A549 (cell line): ENCODE data around the gene SLC8A2. TPM values are rescaled to one million over a fixed set of nuclear protein-coding genes. Genes with fewer than 3 reads are reported as not detected.

ENCODE experiments used
- ATAC-seq, 2 experiments: fragments of 200-7000 bp in 1 of 2; fragments of >200 bp in 1 of 2; cut with Nextera tagmentation in 1 of 2; cut with Tn5 transposase in 1 of 2; 3 replicates each; pipeline versions ENCODE4 v1.8.0 to v1.9.1; 2018 to 2020; ENCODE audit warnings: mild to moderate bottlenecking in 1 of 2, moderate library complexity in 1 of 2
- CTCF ChIA-PET: fragments of 300-600 bp; sonication (Branson Sonifier 250); formaldehyde crosslinking; extraction: SDS; loops from one replicate; lab custom pipeline; 2021; ENCODE audit warnings: antibody characterized with exemption, inconsistent platforms; lab: Yijun Ruan, JAX
- POLR2A ChIA-PET: fragments of 350-600 bp; formaldehyde crosslinking; extraction: SDS; loops from one replicate; lab custom pipeline; 2021; ENCODE audit warnings: antibody characterized with exemption, inconsistent platforms; lab: Yijun Ruan, JAX
- DNase-seq, 2 experiments: peaks; one replicate each; pipeline versions ENCODE4 v3.0.0 to v3.0.0-alpha.2; 2011 to 2016; ENCODE audit warnings: low read depth in 1 of 2, low spot score in 1 of 2
- FAIRE-seq: peaks from 2 replicates; lab custom pipeline; 2011; peaks lifted over from hg19 to GRCh38; lab: Jason Lieb, UNC
- H3K27ac ChIP-seq, 2 experiments: fragments of >200 bp; sonication (Bioruptor Twin); formaldehyde crosslinking; 3 replicates each; pipeline ENCODE4 v1.5.1; 2016 to 2017
- H3K4me1 ChIP-seq: fragments of >200 bp; sonication (Bioruptor Twin); formaldehyde crosslinking; 3 replicates; pipeline ENCODE4 v1.6.1; 2016
- H3K4me2 ChIP-seq: fragments of >200 bp; sonication (Bioruptor Twin); formaldehyde crosslinking; 3 replicates; pipeline ENCODE4 v1.6.1; 2016
- H3K4me3 ChIP-seq: fragments of >200 bp; sonication (Bioruptor Twin); formaldehyde crosslinking; 3 replicates; pipeline ENCODE4 v1.5.1; 2016
- H3K9me3 ChIP-seq: fragments of >200 bp; sonication (Bioruptor Twin); formaldehyde crosslinking; 3 replicates; pipeline ENCODE4 v1.6.1; 2016
- ATOH8 ChIP-seq: fragments of 250-450 bp; sonication (Bioruptor Pico); IDR thresholded peaks from 2 replicates; pipeline ENCODE4 v1.5.0; 2020; ENCODE audit warnings: low read depth, mild to moderate bottlenecking, moderate library complexity
- CBX2 ChIP-seq: fragments of 200-600 bp; sonication (generic); IDR thresholded peaks from 2 replicates; pipeline ENCODE4 v1.6.1; 2016; ENCODE audit warnings: low read depth, mild to moderate bottlenecking, borderline replicate concordance
- CBX8 ChIP-seq: fragments of 200-600 bp; sonication (generic); IDR thresholded peaks from 2 replicates; pipeline ENCODE4 v1.6.1; 2016
- CEBPB ChIP-seq, 2 experiments: fragments of >200 bp in 1 of 2; sonication (Bioruptor Twin) in 1 of 2; formaldehyde crosslinking in 1 of 2; IDR thresholded peaks; 2 replicates each; pipeline ENCODE4 v1.6.1; 2012 to 2016
- CTCF ChIP-seq: fragments of >200 bp; sonication (Bioruptor Twin); formaldehyde crosslinking; IDR thresholded peaks from 3 replicates; pipeline ENCODE4 v1.5.1; 2016
- EHF ChIP-seq: fragments of 250-450 bp; sonication (Bioruptor Pico); IDR thresholded peaks from 2 replicates; pipeline ENCODE4 v1.5.0; 2020; ENCODE audit warnings: mild to moderate bottlenecking
- EHMT2 ChIP-seq: fragments of 200-600 bp; sonication (generic); IDR thresholded peaks from 2 replicates; pipeline ENCODE4 v1.6.1; 2016; ENCODE audit warnings: antibody characterized with exemption, low read depth, mild to moderate bottlenecking, moderate library complexity
- EP300 ChIP-seq, 2 experiments: fragments of >200 bp; sonication (Bioruptor Twin); formaldehyde crosslinking; IDR thresholded peaks; 2 replicates in 1 of 2; 3 replicates in 1 of 2; pipeline ENCODE4 v1.6.1; 2016 to 2017
- FOSL2 ChIP-seq, 2 experiments: fragments of 450-650 bp in 1 of 2; fragments of >200 bp in 1 of 2; sonication (Bioruptor Twin) in 1 of 2; formaldehyde crosslinking; IDR thresholded peaks; 2 replicates each; pipeline versions ENCODE4 v1.5.0 to v1.6.1; 2016 to 2020; ENCODE audit warnings: mild to moderate bottlenecking in 1 of 2, moderate library complexity in 1 of 2
- FOXS1 ChIP-seq: fragments of 250-450 bp; sonication (Bioruptor Pico); IDR thresholded peaks from 2 replicates; pipeline ENCODE4 v1.5.0; 2020; ENCODE audit warnings: mild to moderate bottlenecking, moderate library complexity
- HEYL ChIP-seq: fragments of 250-450 bp; sonication (Bioruptor Pico); IDR thresholded peaks from 2 replicates; pipeline ENCODE4 v1.8.0; 2021; ENCODE audit warnings: mild to moderate bottlenecking, moderate library complexity
- HMGXB4 ChIP-seq: fragments of 250-450 bp; sonication (Bioruptor Pico); IDR thresholded peaks from 2 replicates; pipeline ENCODE4 v1.5.0; 2021; ENCODE audit warnings: mild to moderate bottlenecking, moderate library complexity, borderline replicate concordance
- KDM5A ChIP-seq: fragments of 200-600 bp; sonication (generic); IDR thresholded peaks from 2 replicates; pipeline ENCODE4 v1.6.1; 2016; ENCODE audit warnings: antibody characterized with exemption, mild to moderate bottlenecking
- MAFK ChIP-seq: fragments of 450-650 bp; IDR thresholded peaks from 2 replicates; pipeline ENCODE4 v1.6.1; 2014; ENCODE audit not compliant: partially characterized antibody
- NPAS2 ChIP-seq: fragments of 250-450 bp; sonication (Bioruptor Pico); IDR thresholded peaks from 2 replicates; pipeline ENCODE4 v1.8.0; 2022; ENCODE audit warnings: mild to moderate bottlenecking, moderate library complexity, borderline replicate concordance
- POLR2AphosphoS2 ChIP-seq: conservative IDR thresholded peaks from 2 replicates; pipeline ENCODE4 v1.6.1; 2012; ENCODE audit warnings: low read length, improper control_type of control experiment, inconsistent platforms
- RAD21 ChIP-seq, 2 experiments: fragments of >200 bp in 1 of 2; sonication (Bioruptor Twin) in 1 of 2; formaldehyde crosslinking in 1 of 2; IDR thresholded peaks in 1 of 2; conservative IDR thresholded peaks in 1 of 2; 2 replicates in 1 of 2; 3 replicates in 1 of 2; pipeline ENCODE4 v1.6.1; 2012 to 2018; ENCODE audit warnings: inconsistent platforms in 1 of 2
- RNF2 ChIP-seq: fragments of 200-600 bp; sonication (generic); IDR thresholded peaks from 2 replicates; pipeline ENCODE4 v1.6.1; 2016; ENCODE audit warnings: low read depth, mild to moderate bottlenecking, antibody characterized with exemption, moderate library complexity, borderline replicate concordance
- SMC3 ChIP-seq: fragments of >200 bp; sonication (Bioruptor Twin); formaldehyde crosslinking; IDR thresholded peaks from 3 replicates; pipeline ENCODE4 v1.6.1; 2018; ENCODE audit warnings: inconsistent platforms
- ZNF302 ChIP-seq: fragments of 250-450 bp; sonication (Bioruptor Pico); IDR thresholded peaks from 2 replicates; pipeline ENCODE4 v1.9.0; 2021; ENCODE audit warnings: inconsistent platforms, mild to moderate bottlenecking, moderate library complexity
- ZSCAN20 ChIP-seq: fragments of 250-450 bp; sonication (Bioruptor Pico); IDR thresholded peaks from 2 replicates; pipeline ENCODE4 v1.8.0; 2022; ENCODE audit warnings: mild to moderate bottlenecking, moderate library complexity
- WGBS: methylation state at CpG from one replicate; pipeline ENCODE4 v1.1.6; 2017; ENCODE audit errors: missing lambda C conversion rate; 5-methylcytosine and 5-hydroxymethylcytosine counted together
- polyA plus RNA-seq, 4 experiments: library from polyadenylated mRNA; depleted of rRNA in 3 of 4; stranded (reverse); fragments of >200 nt; fragmentation: RNase III in 1 of 4; extraction: RNeasy Plus Mini Kit Qiagen cat#74134 plus additional on column Dnase treatment in 1 of 4; gene quantifications; 2 replicates in 3 of 4; 3 replicates in 1 of 4; pipeline ENCODE4 v1.2.3, GENCODE V29; 2011 to 2017

SLC8A2 gene
- polyA plus RNA-seq, 2 of the 4 experiments (the other 2 are of a cell fraction) = 0.15 to 0.35 TPM

GRCh38 chr19:47481460-47482052 is 9.9 kb upstream of the SLC8A2 start (continued):
- TF ChIP-seq NPAS2 (no peak), EHF (CRISPR knock-in tag) (no peak)

- CTCF ChIA-PET = interaction anchor here (0.7 to 3.2 kb wide), 6 partner anchors 12 to 260 kb away, joined by 3 to 18 read pairs (median 3); no protein-coding TSS in a partner anchor
Measured at GRCh38 chr19:47480658-47481057, 9.0 kb upstream of the SLC8A2 start.

More at GRCh38 chr19:47480658-47481057, 9.0 kb upstream of the SLC8A2 start:
- 87% methylated on average over 16 of the region's 16 CpGs for WGBS
- no peak for TF ChIP-seq EHF (CRISPR knock-in tag)
- TF ChIP-seq RNF2 = no peak
- TF ChIP-seq MAFK = no peak
- TF ChIP-seq FOSL2 (IDR thresholded peaks at IDR 0.05) = no peak
- no peak for TF ChIP-seq FOSL2 (CRISPR knock-in tag; IDR thresholded peaks at IDR 0.05)
- no peak for TF ChIP-seq FOXS1 (CRISPR knock-in tag)
- no peak for TF ChIP-seq EP300 (IDR thresholded peaks at IDR 0.05)
- TF ChIP-seq SMC3 = no peak
- no peak for TF ChIP-seq POLR2AphosphoS2
- no peak for TF ChIP-seq ZNF302
- no peak for TF ChIP-seq ZSCAN20 (CRISPR knock-in tag)
- TF ChIP-seq CEBPB (IDR thresholded peaks at IDR 0.05) = no peak
- TF ChIP-seq KDM5A = no peak
- no peak for TF ChIP-seq RAD21 (conservative IDR thresholded peaks at IDR 0.05 in 1 of 2, IDR thresholded peaks at IDR 0.05 in 1 of 2)
- no peak for TF ChIP-seq CBX8
- no peak for TF ChIP-seq ATOH8 (CRISPR knock-in tag)
- no peak for TF ChIP-seq EHMT2
- TF ChIP-seq HMGXB4 (CRISPR knock-in tag) = no peak
- TF ChIP-seq CTCF = no peak
- no peak for TF ChIP-seq CBX2
- TF ChIP-seq HEYL (CRISPR knock-in tag) = no peak
- Histone ChIP-seq H3K27ac (no peak overlapping the region), H3K4me3 (no peak overlapping the region), H3K9me3 (no peaks in the 10 kb centered on the region), H3K4me2 (no peak overlapping the region), H3K4me1 (peaks cover 12% of the 10 kb centered on the region; the same call in 2 of the 3 replicates)
- ATAC-seq (no peak), DNase-seq (no peak), FAIRE-seq (no peak)
- POLR2A ChIA-PET = no interaction called here
